Naive thymus-derived CD8-positive, alpha-beta T cell (primary cell): ENCODE results near the gene SGK1. TPM values are rescaled to one million over a fixed set of nuclear protein-coding genes. Genes with fewer than 3 reads are reported as not detected.

Experiments used
- ATAC-seq, 2 donors: fragments of 150-1000 bp; cut with Tn5 transposase in 1 of 2; sonication (Bioruptor Pico), chemical (Tn5 transposase) in 1 of 2; 1 replicate in 1 of 2; 2 replicates in 1 of 2; pipeline ENCODE4 v1.10.0; 2021; ENCODE audit warnings: mild to moderate bottlenecking in 2 of 2, moderate library complexity in 2 of 2
- POLR2A ChIA-PET: fragments of 350-600 bp; sonication (Branson Sonifier 250); formaldehyde crosslinking; loops from one replicate; lab custom pipeline; 2021; ENCODE audit warnings: antibody characterized with exemption; lab: Charles Lee
- DNase-seq, 10 donors: peaks; one replicate each; pipeline versions ENCODE4 v3.0.0 to v3.0.0-alpha.2; 2020 to 2022
- H3K27ac Mint-ChIP-seq, 10 donors: one replicate each; pipeline ENCODE4 v1.8.0; 2020 to 2022; ENCODE audit warnings: mild to moderate bottlenecking in 10 of 10, mixed read lengths in 10 of 10, moderate library complexity in 4 of 10, inconsistent platforms in 1 of 10
- H3K27me3 Mint-ChIP-seq, 5 donors: one replicate each; pipeline ENCODE4 v1.8.0; 2021 to 2022; ENCODE audit warnings: mixed read lengths in 5 of 5
- H3K36me3 Mint-ChIP-seq, 3 donors: one replicate each; pipeline ENCODE4 v1.8.0; 2020 to 2022; ENCODE audit warnings: mixed read lengths in 3 of 3, mild to moderate bottlenecking in 2 of 3, inconsistent platforms in 1 of 3
- H3K4me1 Mint-ChIP-seq, 4 donors: one replicate each; pipeline ENCODE4 v1.8.0; 2021 to 2022; ENCODE audit warnings: mixed read lengths in 4 of 4
- H3K4me3 Mint-ChIP-seq, 10 donors: one replicate each; pipeline ENCODE4 v1.8.0; 2020 to 2022; ENCODE audit warnings: mild to moderate bottlenecking in 10 of 10, mixed read lengths in 10 of 10, moderate library complexity in 6 of 10, inconsistent platforms in 1 of 10
- H3K9me3 Mint-ChIP-seq, 9 donors: one replicate each; pipeline ENCODE4 v1.8.0; 2020 to 2022; ENCODE audit warnings: mixed read lengths in 9 of 9, mild to moderate bottlenecking in 3 of 9, inconsistent platforms in 1 of 9, moderate library complexity in 1 of 9
- polyA plus RNA-seq, 3 donors: library from polyadenylated mRNA; unstranded; fragments of 300-500 nt; fragmentation: Illumina TruSeq; gene quantifications; one replicate each; pipeline ENCODE4 v1.2.3, GENCODE V29; 2021
- total RNA-seq, 8 experiments: library from RNA in 2 of 8; stranded (reverse) in 2 of 8; gene quantifications; one replicate each; pipeline ENCODE4 v1.2.3 and lab custom pipeline; 2021 to 2026

Gene SGK1
- total and polyA plus RNA-seq, 5 experiments from 2014 or later, result 3.7 to 23.5 (median 9.0) TPM

DNA sequence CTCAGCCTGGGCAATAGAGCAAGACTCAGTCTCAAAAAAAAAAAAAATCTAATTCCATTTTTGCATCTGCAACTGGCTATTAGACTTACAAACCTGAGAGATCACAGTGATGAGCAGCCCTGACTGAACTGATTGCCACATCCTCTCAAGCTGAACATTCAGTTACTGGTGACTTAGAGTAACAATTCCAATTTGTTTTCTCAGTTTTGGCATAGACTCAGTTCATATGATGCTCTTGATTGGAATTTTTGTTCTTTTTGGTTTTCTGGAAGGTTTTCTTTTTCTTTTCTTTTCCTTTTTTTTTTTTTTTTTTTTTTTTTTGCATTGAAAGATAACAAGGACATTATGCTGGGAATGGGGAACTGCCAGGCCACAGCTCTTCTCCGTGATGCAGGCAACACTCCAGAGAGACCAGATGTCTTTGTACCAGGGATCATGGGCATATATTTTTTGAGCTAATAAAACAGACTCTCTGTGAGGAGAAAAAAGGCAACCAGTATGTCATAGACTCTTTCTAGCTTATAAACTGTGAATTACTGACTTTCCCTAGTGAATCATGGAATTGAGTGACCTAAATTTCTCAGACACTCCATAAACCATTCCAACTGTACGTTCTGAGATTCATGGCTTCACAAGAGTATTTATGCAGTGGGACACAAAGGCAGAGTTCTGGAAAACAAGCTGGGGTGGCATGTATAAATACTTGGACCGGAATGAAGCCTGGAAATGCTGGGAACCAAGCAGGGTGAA lies 179.5 kb downstream of the SGK1 start:
- DNase-seq (no peak), ATAC-seq (no peak)
- no peak overlapping the region for H3K27ac Mint-ChIP-seq
- H3K27me3 Mint-ChIP-seq, result peaks cover 0 to 4% (median 2%) of the 10 kb centered on the region in 5 donors
- no peaks in the 10 kb centered on the region for H3K36me3 Mint-ChIP-seq
- H3K4me3 Mint-ChIP-seq, result no peak overlapping the region
- H3K9me3 Mint-ChIP-seq, result no peaks in the 10 kb centered on the region
- no peaks in the 10 kb centered on the region for H3K4me1 Mint-ChIP-seq
- POLR2A ChIA-PET, result no interaction called here

DNA sequence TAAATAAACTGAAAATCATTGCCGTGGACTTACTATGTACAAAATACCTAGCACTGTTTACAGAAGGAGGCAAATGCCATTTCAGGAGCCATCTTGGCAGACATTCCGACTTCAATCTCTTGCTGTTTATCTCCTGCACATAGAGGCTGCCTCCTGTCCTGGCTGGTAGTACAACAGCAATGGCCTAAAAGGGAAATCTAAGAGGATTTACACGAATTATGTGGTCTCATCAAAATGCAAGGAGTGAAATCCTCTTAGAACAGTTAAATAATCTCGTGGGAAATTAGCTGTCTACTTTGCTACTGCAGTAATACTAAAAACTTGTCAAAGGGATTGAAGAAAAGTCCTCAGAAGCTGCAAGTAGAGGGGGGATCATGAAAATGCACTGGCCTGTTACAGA lies 183.3 kb downstream of the SGK1 start:
- Mint-ChIP-seq H3K9me3 (peaks cover 0 to 9% (median 0%) of the 10 kb centered on the region in 9 donors), H3K36me3 (peaks cover 0 to 4% (median 0%) of the 10 kb centered on the region in 3 donors), H3K27me3 (peaks cover 0 to 7% (median 2%) of the 10 kb centered on the region in 5 donors), H3K4me1 (peaks cover 0 to 3% (median 0%) of the 10 kb centered on the region in 4 donors), H3K4me3 (no peak overlapping the region), H3K27ac (no peak overlapping the region)
- no peak for DNase-seq
- POLR2A ChIA-PET, result no interaction called here
- ATAC-seq, result no peak

DNA sequence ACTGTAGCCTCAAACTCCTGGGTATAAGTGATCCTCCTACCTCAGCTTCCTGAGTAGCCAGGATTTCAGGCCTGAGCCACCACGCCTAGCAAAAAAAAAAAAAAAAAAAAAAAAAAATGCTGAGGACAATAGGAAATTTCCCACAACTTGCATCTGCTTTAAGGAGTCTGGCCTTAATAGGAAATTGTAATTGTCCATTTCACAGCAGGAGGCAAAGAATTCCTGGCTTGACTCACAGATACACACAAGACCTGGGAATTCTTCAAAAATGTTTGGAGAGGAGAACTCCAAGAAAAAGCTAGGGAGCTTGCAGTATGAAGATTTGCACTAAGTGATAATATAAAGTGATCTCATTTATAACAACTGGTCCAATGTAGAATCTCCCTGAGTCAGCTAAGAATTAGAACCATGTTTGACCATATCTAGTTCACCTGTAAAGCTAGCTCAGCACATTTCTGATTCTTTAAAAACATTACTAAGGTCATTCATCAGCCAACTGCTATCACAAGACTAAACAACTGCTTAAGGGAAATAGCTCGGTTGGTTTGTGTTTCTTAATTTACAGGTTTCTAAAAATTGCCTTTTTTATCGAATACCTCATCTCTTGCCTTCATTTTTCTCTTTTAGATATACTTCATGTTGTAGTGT lies 185.3 kb downstream of the SGK1 start:
- H3K27me3 Mint-ChIP-seq, result peaks cover 0 to 7% (median 2%) of the 10 kb centered on the region in 5 donors
- POLR2A ChIA-PET, result interaction anchor here (0.6 kb wide), 1 partner anchor 1030 kb away, joined by 3 read pairs; no protein-coding TSS in a partner anchor
- H3K36me3 Mint-ChIP-seq, result peaks cover 0 to 4% (median 0%) of the 10 kb centered on the region in 3 donors
- DNase-seq, result no peak
- H3K4me1 Mint-ChIP-seq, result peaks cover 0 to 3% (median 0%) of the 10 kb centered on the region in 4 donors
- no peak overlapping the region for H3K27ac Mint-ChIP-seq
- ATAC-seq, result no peak
- H3K9me3 Mint-ChIP-seq, result peaks cover 0 to 9% (median 0%) of the 10 kb centered on the region in 9 donors
- H3K4me3 Mint-ChIP-seq, result no peak overlapping the region

DNA sequence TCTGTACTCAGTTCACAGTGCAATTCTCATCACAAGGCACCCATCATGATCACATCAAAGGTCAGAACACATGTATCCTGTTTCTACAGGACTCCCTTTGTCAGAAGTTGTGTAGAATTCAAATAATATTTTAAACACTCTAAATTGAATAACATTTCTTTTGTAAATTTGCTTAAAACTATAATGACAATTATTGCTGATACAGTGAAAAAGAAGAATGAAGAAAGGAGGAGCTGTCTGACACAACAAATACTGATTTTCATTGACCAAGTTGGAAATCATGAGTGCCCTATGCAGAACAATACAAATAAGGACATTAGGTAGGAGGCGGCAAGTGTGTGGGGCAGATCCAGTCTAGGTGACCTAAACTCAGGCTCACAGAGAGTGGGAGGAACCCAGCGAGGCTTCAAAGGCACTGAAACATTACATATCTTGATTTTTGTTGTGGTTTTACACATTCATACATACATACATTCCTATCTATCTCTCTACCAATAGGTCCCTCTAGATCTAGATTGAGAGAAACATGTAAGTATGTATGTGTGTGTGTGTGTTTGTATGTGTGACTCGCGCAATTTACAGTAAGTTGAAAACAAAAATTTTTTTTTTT lies 186.3 kb downstream of the SGK1 start:
- H3K27me3 Mint-ChIP-seq, result peaks cover 0 to 7% (median 0%) of the 10 kb centered on the region in 5 donors
- H3K27ac Mint-ChIP-seq, result peak overlapping the region in 1 of 10 donors; percentile 8
- H3K9me3 Mint-ChIP-seq, result peaks cover 0 to 9% (median 0%) of the 10 kb centered on the region in 9 donors
- peaks cover 0 to 3% (median 0%) of the 10 kb centered on the region in 4 donors for H3K4me1 Mint-ChIP-seq
- no peak for DNase-seq
- ATAC-seq, result no peak
- no peak overlapping the region for H3K4me3 Mint-ChIP-seq
- peaks cover 0 to 4% (median 0%) of the 10 kb centered on the region in 3 donors for H3K36me3 Mint-ChIP-seq
- POLR2A ChIA-PET, result interaction anchor here (0.6 kb wide), 1 partner anchor 1031 kb away, joined by 3 read pairs; no protein-coding TSS in a partner anchor

DNA sequence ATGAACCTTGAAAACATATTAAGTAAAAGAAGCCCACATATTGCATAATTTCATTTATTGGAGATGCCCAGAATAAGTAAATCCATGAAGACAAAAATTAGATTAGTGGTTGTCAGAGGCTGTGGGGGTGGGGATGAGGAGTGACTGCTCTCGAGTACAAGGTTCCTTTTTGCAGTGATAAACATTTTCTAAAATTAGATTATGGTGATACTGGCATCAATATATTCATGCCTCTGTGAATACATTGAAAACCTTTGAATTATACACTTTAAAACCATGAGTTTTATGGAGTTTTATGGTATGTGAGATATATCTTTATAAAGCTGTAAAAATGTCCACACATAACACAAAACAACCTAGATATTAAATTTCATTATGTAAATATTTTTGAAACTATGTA lies 189.8 kb downstream of the SGK1 start:
- Mint-ChIP-seq H3K27me3 (peaks cover 0 to 7% (median 0%) of the 10 kb centered on the region in 5 donors), H3K4me1 (peaks cover 0 to 4% (median 2%) of the 10 kb centered on the region in 4 donors), H3K36me3 (peaks cover 0 to 4% (median 0%) of the 10 kb centered on the region in 3 donors), H3K27ac (no peak overlapping the region), H3K4me3 (no peak overlapping the region), H3K9me3 (peaks cover 0 to 9% (median 0%) of the 10 kb centered on the region in 9 donors)
- no peak for ATAC-seq
- POLR2A ChIA-PET, result no interaction called here
- no peak for DNase-seq

DNA sequence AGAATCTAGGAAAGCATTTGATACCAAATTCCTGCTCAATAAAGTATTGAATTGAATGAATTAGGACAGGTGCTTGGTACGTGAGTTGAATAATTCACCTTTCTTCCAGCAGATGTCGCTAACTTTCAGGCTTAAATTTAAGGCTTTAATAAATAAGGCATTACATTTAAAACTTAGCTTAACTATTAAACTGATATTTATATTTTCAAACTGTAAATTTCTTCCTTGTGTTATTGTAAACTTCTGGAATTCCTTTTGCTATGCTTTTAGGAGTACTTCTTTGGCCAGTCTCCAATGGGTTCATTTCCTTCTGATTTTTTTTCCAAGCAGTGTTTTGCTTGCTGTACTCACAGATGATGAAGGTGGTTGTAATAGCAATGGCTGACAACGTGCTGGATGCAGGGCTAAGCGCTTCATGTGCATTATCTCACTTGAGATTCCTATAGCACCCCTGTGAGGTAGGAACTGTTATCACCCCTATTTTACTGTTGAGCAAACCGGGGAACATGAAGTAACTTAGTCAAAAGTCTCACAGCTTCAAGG lies 194.2 kb downstream of the SGK1 start:
- H3K4me3 Mint-ChIP-seq, result peak overlapping the region in 1 of 10 donors; percentile 45
- H3K27ac Mint-ChIP-seq, result peak overlapping the region in 2 of 10 donors; percentile 55 to 68
- DNase-seq, result peak in 6 of 10 donors; percentile 11 to 62 (median 41)
- H3K4me1 Mint-ChIP-seq, result peaks cover 0 to 4% (median 0%) of the 10 kb centered on the region in 4 donors
- peak in 1 of 2 donors; percentile 97 for ATAC-seq
- POLR2A ChIA-PET, result interaction anchor here (1.3 kb wide), 1 partner anchor 11 kb away, joined by 6 read pairs; no protein-coding TSS in a partner anchor
- H3K9me3 Mint-ChIP-seq, result peaks cover 0 to 6% (median 0%) of the 10 kb centered on the region in 9 donors
- no peaks in the 10 kb centered on the region for H3K36me3 Mint-ChIP-seq
- H3K27me3 Mint-ChIP-seq, result no peaks in the 10 kb centered on the region

DNA sequence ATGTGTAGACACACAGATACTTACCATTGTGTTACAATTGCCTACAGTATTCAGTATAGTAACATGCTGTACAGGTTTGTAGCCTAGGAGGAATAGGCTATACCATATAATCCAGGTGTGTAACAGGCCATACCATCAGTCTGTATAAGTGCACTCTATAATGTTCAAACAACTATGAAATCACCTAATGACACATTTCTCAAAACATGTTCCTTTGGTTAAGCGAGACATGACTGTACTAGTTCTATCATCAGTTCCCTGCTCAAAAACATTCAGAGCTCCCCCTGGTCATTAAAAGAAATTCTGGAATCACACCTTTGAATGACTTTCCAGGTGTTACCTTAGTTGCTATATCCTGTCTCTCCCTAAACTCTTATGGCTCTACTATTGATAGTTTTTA lies 195.1 kb downstream of the SGK1 start:
- Mint-ChIP-seq H3K4me3 (no peak overlapping the region), H3K27ac (no peak overlapping the region), H3K9me3 (peaks cover 0 to 6% (median 0%) of the 10 kb centered on the region in 9 donors), H3K4me1 (peaks cover 0 to 4% (median under 1%) of the 10 kb centered on the region in 4 donors), H3K36me3 (no peaks in the 10 kb centered on the region), H3K27me3 (no peaks in the 10 kb centered on the region)
- DNase-seq (no peak), ATAC-seq (no peak)
- POLR2A ChIA-PET, result interaction anchor here (1.3 kb wide), 1 partner anchor 10 kb away, joined by 6 read pairs; no protein-coding TSS in a partner anchor

DNA sequence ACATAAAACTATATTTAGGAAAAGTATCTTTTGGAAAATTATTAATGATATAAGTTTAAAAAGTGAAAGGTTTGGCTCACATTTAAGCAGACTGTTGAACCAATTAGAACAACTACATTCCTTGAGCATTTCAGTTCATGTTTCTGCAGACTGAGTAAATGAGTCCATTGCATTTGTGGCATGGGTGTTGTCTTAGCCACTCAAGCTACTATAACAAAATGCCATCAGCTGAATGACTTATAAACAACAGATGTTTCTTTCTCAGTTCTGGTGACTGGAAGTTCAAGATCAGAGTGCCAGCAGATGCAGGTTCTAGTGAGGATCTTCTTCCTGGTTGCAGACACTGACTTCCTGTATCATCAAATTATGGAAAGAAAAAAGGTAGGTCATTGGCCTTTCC lies 198.4 kb downstream of the SGK1 start:
- POLR2A ChIA-PET, result no interaction called here
- ATAC-seq (no peak), DNase-seq (no peak)
- peaks cover 0 to 9% (median 6%) of the 10 kb centered on the region in 4 donors for H3K4me1 Mint-ChIP-seq
- H3K4me3 Mint-ChIP-seq, result no peak overlapping the region
- no peak overlapping the region for H3K27ac Mint-ChIP-seq
- H3K27me3 Mint-ChIP-seq, result peaks cover 0 to 6% (median 4%) of the 10 kb centered on the region in 5 donors
- peaks cover 0 to 6% (median 0%) of the 10 kb centered on the region in 9 donors for H3K9me3 Mint-ChIP-seq
- H3K36me3 Mint-ChIP-seq, result no peaks in the 10 kb centered on the region
